ENCODE measurements around the gene VKORC1L1.
"Not testable (repeated sequence)": the region's sequence is repeated elsewhere in the genome, so short reads cannot be mapped to it uniquely, and the experiment has no call there.

VKORC1L1 gene

GRCh38 chr7:65884983-65885382, 12.1 kb downstream of the VKORC1L1 start:
- DNase-seq (ENCODE audit: low read depth, low spot score) = not testable (repeated sequence)

- not testable (repeated sequence) for DNase-seq (ENCODE audit: low read depth, low spot score)
These were observed 12.7 kb downstream of the VKORC1L1 start for GRCh38 chr7:65885533-65885932.

GRCh38 chr7:65888434-65889156, 15.7 kb downstream of the VKORC1L1 start:
- DNase-seq (ENCODE audit: low read depth, low spot score) = not testable (repeated sequence)

DNA sequence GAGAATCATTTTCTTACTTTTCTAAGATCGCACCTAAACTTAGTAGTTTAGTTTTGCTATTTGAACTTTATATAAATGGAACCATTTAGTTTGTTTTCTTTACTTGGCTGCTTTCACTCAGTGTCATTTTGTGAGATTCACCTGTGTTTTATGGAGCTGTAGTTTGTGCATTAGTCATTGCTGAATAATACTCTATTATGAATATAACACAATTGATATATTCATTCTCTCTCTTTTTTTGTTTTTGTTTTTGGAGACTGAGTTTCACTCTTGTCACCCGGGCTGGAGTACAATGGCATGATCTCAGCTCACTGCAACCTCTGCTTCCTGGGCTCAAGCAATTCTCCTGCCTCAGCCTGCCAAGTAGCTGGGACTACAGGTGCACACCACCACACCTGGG, 16.8 kb downstream of the VKORC1L1 start:
- DNase-seq (ENCODE audit: low read depth, low spot score) = not testable (repeated sequence)

- DNase-seq (ENCODE audit: low read depth, low spot score) = no peak
These were observed 19.3 kb downstream of the VKORC1L1 start for GRCh38 chr7:65892161-65892560.

- no peak for DNase-seq (ENCODE audit: low read depth, low spot score)
These were observed 20.0 kb downstream of the VKORC1L1 start for GRCh38 chr7:65892835-65893234.

- no peak for DNase-seq (ENCODE audit: low read depth, low spot score)
These were observed 23.5 kb downstream of the VKORC1L1 start for GRCh38 chr7:65896279-65896870.

DNA sequence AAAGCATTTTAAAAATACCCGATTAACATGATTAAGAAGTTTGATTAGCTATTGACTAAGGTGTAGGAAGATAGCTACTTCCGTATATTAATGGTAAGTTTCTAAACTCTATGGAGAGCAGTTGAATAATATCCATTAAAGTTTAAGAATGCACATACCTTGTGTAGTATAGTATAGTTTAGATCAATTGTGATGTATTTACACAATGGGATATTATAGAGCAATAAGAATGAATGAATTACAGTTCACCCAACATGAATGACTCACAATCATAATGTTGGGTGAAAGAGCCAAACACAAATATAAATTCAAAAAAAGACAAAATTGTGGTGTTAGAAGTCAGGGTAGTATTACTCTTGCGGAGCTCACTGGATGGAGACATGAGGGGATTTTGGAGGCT, 24.4 kb downstream of the VKORC1L1 start:
- DNase-seq (ENCODE audit: low read depth, low spot score) = not testable (repeated sequence)

DNA sequence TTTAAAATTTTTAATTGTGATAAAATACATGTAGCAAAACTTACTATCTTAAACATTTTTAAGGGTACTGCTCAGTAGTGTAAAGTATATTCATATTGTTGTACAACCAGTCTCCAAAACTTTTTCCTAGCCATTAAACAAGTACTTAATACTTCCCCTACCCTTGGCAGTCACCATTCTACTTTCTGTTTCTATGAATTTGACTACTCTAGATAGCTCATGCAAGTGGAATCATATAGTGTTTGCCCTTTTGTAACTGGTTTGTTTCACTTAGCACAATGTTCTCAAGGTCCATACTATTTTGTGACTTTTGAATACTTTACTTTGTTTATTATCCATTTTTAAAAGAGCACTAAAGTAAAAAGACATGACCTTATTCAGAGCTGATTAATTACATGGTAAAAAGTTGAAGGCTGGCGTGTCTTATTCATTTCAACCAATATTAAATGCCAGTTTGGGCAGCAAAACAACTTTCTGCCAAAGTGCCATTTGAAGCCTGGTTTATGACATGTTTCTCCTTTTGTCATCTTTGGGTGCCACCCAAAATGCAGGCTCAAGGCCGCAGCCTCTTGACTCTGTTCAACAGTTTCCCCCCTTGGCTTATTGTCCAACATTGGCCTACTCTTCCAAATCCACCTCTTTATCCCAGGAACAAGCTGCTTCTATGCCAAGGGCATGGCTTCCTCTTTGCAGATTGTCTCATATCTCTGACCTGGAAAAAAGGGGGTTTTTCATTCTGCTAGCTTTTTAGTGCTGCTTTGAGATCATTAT, 26.0 kb downstream of the VKORC1L1 start:
- DNase-seq (ENCODE audit: low read depth, low spot score) = not testable (repeated sequence)

GRCh38 chr7:65902306-65902705, 29.4 kb downstream of the VKORC1L1 start:
- no peak for DNase-seq (ENCODE audit: low read depth, low spot score)

GRCh38 chr7:65907501-65908198, 34.8 kb downstream of the VKORC1L1 start:
- DNase-seq (ENCODE audit: low read depth, low spot score) = no peak

DNA sequence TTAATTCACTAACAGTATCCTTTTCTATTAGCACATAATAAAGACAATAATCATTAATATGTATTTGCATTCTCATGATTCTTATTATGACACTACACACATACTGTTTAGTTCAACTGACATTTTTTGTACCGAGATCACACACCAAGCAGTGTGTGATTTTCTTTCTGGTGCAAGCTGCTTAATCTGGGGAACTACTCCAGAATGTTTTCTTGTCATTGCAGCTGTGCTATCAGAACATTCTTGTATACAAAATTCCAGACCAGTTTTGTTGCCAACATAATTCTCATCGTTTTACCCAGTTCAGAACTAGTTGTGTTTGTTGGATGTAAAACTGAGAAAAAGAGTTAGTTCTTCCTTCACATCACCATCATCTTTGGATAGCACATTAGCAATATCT, 37.4 kb downstream of the VKORC1L1 start:
- DNase-seq (ENCODE audit: low read depth, low spot score) = no peak

DNA sequence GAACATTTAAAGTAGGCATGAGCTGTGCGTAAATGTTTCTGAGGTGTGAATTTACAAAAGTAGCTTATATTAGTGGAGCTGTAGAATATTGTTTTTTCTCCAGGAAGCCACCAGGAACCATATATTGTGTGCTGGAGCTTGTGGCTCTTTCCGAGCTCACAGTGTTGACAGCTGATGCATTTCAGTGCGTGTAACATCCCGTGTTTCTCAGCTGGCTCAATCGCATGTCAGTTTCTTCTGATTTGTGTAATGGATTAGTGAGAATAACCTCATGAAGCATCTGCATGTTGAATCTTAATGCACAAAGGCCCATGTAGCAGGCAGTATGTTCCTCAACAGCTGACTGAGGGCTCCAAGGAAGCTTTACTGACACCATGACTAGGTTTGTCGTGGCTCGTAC, 39.4 kb downstream of the VKORC1L1 start:
- no peak for DNase-seq (ENCODE audit: low read depth, low spot score)

- DNase-seq (ENCODE audit: low read depth, low spot score) = no peak
These were observed 43.2 kb downstream of the VKORC1L1 start for GRCh38 chr7:65915921-65916657.

DNA sequence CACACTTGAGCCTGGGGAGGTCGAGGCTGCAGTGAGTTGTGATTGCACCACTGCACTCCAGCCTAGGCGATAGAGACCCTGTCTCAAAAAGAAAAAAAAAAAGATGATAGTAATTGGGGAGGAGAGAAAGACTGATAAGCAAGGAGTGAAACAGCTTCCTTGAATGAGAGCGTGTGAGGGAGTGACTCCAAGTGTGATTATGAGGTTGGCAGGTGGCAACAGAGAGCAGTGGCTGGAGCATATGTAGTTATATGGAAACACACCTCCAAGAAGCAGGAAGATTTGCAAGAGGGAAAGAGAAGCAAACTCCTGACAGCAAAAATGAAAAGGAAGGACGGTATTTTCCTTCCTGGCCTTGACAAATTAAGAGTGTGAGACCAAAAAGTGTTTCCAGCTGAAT, 50.4 kb downstream of the VKORC1L1 start:
- no peak for DNase-seq (ENCODE audit: low read depth, low spot score)

DNA sequence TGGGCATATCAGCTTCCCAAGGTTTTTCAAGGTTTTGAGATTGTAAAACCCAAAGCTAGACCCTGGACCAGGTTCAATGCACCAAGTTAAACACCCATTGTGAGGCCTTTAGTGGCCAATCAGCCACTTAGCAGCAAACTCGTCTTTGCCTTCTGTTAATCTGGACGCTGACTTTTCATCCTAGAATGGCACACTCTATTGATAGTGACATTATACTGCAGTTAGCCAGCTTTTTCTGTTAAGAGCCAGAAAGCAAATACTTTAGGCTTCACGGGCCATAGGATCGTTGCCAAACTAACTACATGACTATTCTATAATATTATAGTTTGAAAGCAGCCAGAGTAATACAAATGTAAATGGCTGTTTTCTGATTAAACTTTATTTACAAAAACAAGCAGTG, 51.3 kb downstream of the VKORC1L1 start:
- DNase-seq (ENCODE audit: low read depth, low spot score) = no peak

DNA sequence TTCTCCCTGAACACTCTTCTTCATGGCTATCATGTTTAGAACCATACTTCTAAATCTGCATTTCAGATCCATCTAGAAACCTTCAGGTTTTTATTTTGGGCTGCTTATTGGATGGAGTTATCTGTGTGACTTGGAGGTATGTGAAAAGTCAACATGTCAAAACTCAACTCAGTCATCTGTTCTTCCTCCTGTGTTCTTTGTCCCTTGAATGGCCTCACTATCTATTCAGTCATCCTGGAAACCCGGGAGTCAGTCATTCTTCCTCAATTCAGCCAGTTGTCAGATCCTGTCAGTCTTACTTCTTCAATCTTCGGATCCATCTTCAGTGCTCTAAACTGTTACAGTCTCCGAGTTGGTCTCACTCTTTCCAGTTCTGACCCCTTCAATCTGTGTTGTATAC, 52.2 kb downstream of the VKORC1L1 start:
- no peak for DNase-seq (ENCODE audit: low read depth, low spot score)

DNA sequence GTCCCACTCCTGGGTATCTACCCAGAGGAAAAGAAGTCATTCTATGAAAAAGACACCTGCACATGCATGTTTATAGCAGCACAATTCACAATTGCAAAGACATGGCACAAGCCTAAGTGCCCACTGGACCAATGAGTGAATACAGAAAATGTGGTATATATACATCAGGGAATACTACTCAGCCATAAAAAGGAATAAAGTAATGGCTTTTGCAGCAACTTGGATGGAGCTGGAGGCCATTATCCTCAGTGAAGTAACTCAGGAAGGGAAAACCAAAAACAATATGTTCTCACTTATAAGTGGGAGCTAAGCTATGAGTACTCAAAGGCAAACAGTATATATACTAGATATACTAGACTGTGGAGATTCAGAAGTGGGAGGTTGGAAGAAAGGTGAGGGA, 53.7 kb downstream of the VKORC1L1 start:
- no peak for DNase-seq (ENCODE audit: low read depth, low spot score)

DNA sequence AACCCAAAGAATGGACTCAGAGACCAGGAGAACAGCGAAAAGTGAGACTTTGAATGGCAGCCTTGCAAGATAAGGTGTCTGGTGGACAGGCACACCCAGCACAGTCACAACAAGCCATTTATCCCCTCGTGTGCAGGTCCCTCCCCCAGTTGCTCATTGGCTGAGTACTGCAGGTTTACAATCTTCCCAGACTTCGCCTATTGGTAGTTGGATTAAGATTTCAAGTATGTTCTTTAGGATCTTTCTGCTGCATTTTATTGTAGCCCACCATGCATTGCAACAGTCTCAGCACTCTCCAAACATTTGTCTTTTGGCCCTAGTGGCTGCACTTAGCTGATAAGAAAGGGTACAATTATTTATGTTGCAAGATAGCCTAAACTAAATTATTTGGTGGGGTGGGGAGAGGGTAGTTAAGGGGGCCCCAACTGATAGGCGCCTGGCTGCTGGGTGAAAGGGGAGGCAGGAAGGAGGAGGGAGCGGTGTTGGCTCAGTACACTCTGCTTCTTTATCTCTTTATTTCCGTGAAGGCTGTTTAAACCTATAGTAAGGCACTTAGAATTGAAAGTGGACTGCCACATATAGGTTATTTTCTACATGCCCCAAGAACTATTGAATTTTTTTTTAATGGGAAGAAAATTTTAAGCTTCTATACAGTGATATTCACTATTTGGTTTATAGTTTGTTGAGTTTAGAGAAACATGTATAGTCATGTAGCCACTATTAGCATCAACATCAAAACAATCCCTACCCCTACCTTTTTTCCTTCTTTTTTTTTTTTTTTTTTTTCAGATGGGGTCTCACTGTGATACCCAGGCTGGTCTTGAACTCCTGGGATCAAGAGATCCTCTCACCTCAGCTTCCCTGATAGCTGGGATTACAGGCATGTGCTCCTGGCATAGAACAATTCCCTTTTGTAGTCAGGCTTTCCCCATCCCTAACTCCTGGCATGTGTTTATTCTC, 54.9 kb downstream of the VKORC1L1 start:
- no peak for DNase-seq (ENCODE audit: low read depth, low spot score)

DNA sequence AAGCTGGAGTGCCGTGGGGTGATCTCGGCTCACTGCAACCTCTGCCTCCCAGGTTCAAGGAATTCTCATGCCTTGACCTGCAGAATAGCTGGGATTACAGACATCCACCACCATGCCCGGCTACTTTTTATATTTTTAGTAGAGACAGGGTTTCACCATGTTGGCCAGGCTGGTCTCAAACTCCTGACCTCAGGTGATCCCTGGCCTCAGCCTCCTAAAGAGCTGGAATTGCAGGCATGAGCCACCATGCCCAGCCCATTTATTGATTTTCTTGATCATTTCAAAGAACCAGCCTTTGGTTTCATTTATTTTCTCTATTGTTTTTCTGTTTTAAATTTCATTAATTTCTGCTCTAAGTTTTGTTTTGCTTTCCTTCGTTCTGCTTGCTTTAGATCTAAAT, 58.8 kb downstream of the VKORC1L1 start:
- DNase-seq (ENCODE audit: low read depth, low spot score) = no peak
